Stimulated activated CD8-positive, alpha-beta memory T cell treated with anti-CD3 and anti-CD28 coated beads, Interleukin-15, amount 100 ng/mL, for 1 hour (primary cell): ENCODE results near the gene DTX2.
"Not testable (repeated sequence)": the region's sequence is repeated elsewhere in the genome, so short reads cannot be mapped to it uniquely, and the experiment has no call there.

ENCODE experiments used
- DNase-seq: peaks from one replicate; pipeline ENCODE4 v3.0.0-alpha.2; 2020; ENCODE audit warnings: low read depth

The DTX2 gene

DNA sequence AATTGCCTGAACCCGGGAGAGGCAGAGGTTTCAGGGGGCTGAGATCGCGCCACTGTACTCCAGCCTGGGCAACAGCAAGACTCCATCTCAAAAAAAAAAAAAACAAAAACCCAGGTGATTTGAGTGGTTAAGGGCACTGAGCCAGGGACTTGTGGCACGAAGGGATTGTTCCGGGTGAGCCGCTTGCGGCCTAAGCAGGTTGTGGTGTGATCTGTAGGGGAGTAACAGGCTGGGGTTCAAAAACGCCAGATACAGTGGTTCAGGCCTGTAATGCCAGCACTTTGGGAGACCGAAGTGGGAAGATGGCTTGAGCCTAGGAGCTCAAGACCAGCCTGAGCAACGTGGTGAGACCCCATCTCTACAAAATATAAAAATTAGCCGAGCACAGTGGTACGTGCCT lies 17.7 kb upstream of the DTX2 start:
- not testable (repeated sequence) for DNase-seq

DNA sequence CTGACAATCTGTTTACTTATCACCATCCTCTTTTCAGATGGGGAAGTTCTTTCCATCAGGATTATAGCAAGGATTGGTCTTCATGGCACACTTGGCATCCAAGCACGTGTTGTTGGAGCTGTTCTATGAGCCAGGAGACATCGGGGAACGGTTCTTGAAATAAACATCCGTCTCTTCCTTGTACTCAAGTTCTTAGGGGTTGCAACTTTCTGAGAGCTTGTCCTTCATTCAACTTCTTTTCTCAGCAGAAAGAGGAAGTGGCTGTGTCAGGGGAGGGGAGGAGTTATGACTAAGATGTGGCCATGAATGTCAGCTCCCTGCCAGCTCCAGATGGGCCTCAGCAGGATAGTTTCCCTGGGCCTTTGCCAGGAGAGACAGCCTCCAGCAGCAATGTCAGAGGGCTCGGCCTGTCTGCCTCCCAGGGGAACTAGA lies 15.9 kb upstream of the DTX2 start:
- not testable (repeated sequence) for DNase-seq

DNA sequence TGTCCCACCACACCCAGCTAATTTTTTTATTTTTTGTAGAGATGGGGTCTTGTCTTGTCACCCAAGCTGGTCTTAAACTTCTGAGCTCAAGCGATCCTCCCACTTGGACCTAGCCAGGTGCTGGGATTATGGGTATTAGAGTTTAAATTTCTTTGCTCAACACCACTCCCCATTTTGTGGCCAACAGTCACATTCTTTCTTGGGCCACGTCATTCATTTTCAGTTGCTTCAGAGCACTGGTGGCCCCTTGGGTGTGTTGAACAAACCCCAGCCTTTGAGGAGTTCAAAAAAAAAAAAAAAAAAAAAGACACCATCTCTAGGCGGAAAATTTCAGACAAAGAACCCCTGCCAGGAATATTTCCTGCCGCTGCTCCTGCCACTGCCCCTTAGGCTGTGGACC lies 4.5 kb upstream of the DTX2 start:
- DNase-seq = not testable (repeated sequence)

GRCh38 chr7:76458504-76458903 lies 3.0 kb upstream of the DTX2 start:
- DNase-seq = not testable (repeated sequence)

GRCh38 chr7:76460767-76461166 lies 742 bp upstream of the DTX2 start:
- not testable (repeated sequence) for DNase-seq

GRCh38 chr7:76462271-76462882 lies 868 bp downstream of the DTX2 start:
- DNase-seq = not testable (repeated sequence)

- DNase-seq = not testable (repeated sequence)
These were observed 3.5 kb downstream of the DTX2 start for GRCh38 chr7:76464959-76465358.

DNA sequence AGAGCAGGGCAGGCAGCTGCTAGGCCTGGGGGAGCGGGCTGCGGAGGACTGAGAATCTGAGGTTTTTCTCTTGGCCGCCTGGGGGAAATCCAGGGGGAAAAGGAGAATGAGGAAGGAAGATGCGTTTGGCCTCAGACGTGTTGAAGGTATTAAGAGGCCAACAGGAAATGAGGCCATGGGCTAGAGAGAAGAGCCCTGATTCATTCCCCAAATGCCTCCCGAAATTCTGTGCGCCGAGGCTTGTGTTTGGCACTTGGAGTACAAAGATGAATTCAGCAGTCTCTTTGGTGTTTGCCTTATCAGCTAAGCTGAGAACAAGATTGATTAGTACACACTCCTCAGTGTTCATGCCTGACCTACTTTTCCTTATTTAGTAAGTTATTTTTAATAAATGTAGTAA lies 4.4 kb downstream of the DTX2 start:
- DNase-seq = not testable (repeated sequence)

DNA sequence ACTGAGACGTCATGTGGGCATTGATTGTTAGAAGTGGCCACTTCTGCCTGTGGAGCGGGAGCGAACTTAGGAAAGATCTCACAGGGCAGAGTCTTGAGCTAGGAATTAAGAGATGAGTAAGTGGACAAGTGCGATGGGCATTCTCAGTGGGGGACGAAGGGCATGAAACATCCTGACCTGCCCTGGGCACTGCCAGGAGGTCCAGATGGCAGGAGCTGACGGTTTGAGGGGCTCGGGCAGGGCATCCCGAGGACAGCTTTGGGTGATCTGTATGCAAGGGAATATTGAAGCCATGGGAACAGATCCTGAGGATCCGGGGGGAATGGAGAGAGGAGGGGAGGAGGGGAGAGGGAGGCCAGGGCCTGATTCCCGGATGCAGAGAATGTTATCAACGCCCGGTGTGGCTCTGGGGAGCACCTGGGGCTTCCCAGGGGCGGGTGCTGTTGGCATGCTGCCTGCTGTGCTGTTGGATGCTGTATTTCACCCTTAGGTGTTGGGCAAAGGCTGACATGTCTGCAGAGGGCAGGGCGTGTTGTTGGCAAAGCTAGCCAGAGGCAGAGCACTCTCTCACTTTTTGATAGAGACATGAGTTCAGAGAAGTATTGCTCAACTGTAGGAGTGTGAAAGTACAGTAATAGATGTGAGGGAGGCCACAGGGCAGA lies 6.4 kb downstream of the DTX2 start:
- not testable (repeated sequence) for DNase-seq

DNA sequence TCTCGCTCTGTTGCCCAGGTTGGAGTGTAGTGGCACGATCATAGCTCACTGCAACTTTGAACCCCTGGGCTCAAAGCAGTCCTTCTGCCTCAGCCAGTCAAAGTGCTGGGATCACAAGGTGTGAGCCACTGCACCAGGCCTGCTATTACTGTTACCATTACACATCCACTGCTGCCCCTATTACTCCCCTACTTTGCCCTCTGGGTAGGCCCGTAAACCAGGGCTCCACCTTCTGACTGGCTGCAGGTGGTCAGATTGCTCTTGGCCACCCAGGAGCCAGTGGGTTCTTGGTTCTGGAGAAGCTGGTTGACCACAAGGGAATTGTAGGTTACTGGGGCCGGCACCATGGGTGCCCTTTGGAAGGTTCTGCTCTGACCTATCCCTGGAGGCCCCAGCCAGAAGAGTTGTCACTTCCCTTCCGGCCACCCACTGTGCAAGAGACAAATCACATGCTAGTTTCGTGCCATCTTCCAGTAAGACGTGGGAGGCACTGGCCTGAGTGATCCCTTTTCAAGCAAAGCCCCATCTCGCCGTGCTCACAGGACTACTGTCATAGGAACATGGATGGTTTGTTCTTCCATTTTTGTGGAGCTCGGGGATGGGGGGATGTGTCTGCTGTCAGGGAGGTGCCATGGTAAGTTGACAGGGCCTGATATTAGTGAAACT lies 10.2 kb downstream of the DTX2 start:
- DNase-seq = not testable (repeated sequence)

GRCh38 chr7:76473097-76473496 lies 11.6 kb downstream of the DTX2 start:
- DNase-seq = not testable (repeated sequence)

GRCh38 chr7:76476280-76476679 lies 14.8 kb downstream of the DTX2 start:
- DNase-seq = not testable (repeated sequence)

DNA sequence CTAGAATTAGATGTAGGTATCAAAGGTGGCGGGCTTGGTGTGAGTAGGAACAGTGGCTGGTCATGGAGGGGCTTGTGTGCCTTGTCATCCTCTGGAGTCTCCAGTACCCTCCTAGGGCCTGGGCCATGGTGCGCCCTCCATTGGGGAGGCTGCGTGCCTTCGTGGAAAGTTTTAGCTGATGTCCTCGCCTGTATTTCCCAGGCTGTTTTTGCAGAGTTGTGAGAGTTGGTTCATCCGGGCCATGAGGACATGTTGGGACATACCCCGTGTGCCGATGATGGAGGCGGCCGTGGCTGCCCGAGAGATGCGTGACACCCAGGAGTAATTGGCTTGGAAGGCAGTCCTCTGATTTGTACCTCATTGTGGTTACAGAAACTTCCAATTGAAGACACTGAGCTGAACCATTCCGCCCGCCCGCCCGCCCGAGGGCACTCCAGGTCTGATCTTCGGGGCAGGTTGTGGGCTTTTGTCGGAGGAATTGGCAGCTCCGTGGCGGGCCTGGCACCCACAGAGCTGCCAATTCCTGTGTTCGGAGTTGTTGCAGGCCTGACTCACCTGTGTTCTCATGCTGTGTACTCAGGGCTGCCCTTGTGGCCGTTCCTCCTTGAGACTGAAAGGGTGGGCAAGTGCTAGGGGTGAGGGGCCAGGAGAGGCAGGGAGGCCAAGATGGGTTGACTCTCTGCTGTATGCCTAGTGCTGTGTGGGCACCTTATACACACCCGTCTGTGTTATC lies 15.4 kb downstream of the DTX2 start:
- DNase-seq = not testable (repeated sequence)

GRCh38 chr7:76479628-76480027 lies 18.1 kb downstream of the DTX2 start:
- DNase-seq = not testable (repeated sequence)

DNA sequence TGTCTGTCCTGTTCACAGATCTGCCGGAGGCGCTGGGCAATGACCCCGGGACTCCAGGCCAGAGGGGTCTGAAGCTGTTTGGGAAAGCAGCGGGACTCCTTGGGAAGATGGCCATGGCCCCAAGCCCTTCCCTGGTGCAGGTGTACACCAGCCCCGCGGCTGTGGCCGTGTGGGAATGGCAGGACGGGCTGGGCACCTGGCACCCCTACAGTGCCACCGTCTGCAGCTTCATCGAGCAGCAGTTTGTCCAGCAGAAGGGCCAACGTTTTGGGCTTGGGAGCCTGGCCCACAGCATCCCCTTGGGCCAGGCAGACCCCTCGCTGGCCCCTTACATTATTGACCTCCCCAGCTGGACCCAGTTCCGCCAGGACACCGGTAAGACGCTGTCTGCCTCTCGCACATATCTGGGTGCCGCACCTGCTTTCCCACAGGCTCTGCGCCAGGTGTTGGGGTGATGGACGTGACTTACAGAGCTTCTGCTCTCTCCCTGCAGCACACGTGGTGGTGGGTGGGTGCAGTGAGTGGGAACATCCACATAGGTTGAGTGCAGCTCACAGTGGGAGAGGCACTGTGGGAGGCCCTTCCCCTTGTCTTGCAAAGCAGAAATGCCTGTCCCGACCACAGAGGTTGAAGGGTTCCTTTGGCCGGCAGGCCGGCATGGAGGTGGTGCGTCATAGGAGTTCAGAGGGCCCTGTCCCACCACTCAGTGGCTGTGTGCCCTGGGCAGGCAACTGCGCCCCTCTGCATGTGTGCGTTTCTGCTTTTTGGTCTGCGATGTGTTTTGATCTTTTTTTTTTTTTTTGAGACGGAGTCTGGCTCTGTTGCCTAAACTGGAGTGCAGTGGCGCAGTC lies 19.1 kb downstream of the DTX2 start:
- not testable (repeated sequence) for DNase-seq

- not testable (repeated sequence) for DNase-seq
These were observed 21.2 kb downstream of the DTX2 start for GRCh38 chr7:76482660-76483059.

GRCh38 chr7:76483081-76483480 lies 21.6 kb downstream of the DTX2 start:
- DNase-seq = not testable (repeated sequence)

DNA sequence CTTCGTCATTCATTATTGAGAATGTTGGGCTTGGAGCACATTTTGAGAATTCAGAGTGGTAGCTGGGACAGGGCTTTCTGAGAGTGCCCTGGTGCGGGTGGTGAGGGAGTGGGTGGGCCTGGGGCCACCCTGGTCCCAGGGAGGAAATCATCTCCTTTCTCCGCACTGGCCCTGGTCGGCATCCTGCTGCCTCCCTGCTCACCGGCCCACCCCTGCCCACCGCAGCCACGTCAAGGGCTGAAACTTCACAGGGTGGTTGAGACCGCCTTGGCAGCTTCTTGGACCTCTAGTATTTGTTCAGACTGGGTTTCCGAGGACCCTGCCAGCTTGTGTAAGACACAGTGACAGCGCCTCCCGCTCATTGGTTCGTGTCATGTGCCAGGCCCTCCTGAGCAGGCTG lies 22.9 kb downstream of the DTX2 start:
- DNase-seq = not testable (repeated sequence)

DNA sequence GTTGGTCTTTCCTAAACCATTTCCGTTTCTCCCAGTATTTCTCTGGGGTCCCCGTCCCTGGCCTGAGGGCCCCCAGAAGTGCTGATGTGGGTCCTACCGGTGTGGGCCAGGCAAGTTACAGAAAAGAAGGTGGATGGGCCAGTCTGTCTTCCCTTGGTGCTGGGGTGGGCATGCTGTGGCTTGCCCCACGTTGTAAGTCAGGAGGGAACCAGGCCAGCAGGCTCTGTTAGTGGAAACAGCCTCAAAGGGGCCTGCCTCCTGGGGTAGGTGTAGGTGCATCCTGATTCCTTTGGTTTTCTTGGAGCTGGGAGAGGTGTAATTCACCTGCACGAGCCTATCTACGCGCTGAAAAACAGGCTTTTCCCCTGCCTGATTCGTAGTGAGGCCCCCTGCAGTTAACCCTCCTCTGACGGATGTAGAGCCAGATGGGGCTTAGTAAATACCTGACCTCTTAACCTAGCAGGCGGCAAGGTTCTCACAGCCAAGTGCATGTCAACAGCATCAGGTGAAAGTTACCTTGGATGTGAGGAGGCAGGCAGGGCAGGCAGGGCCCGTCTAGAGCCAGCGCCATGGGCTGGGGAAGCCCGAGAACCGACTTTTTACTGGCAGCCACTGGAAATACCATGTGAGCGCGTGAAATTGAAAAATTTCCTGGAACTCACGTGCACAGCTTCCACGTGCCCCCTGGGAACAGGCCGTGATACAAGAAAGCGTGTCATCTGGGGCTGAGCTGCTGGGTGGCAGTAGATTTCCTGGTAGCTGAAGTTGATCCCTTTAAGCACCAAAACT lies 24.5 kb downstream of the DTX2 start:
- DNase-seq = not testable (repeated sequence)

DNA sequence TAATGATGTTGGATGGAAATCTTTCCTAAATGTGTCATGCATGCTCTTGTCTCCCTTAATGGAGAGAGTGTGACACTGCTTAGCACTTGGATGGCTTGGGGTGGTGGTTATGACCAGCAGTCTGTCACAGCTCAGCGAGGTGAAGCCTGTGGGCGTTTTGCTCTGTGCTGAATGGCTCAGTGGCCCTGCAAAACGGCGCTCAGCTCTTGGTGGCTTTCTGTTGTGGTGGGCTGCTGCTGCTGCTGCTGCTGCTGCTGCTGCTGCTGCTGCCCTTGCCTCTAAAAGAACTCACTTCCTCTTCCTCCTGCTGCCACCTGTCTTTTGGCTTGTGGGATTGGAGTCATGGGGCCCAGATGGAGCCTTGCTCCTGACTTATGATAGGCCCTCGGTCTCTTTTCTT lies 25.1 kb downstream of the DTX2 start:
- DNase-seq = not testable (repeated sequence)

- not testable (repeated sequence) for DNase-seq
These were observed 26.5 kb downstream of the DTX2 start for GRCh38 chr7:76487969-76488368.
